AG04450 (cell line): ENCODE results near the gene PEX13. TPM values are rescaled to one million over a fixed set of nuclear protein-coding genes. Genes with fewer than 3 reads are reported as not detected.

ENCODE experiments used
- CTCF ChIA-PET: fragments of 300-600, 350-600 bp; formaldehyde crosslinking; extraction: SDS; loops from one replicate; lab custom pipeline; 2022; ENCODE audit warnings: antibody characterized with exemption, inconsistent platforms; lab: Charles Lee
- POLR2A ChIA-PET: fragments of 350-600 bp; formaldehyde crosslinking; extraction: SDS; loops from one replicate; lab custom pipeline; 2021; ENCODE audit warnings: antibody characterized with exemption, inconsistent platforms; lab: Yijun Ruan, JAX
- DNase-seq: peaks from one replicate; pipeline ENCODE4 v3.0.0-alpha.2; 2011; ENCODE audit warnings: low read depth, low spot score
- H3K27ac ChIP-seq: one replicate; pipeline ENCODE4 v1.5.1; 2012; ENCODE audit warnings: low read depth, low read length, control low read depth
- H3K27me3 ChIP-seq: one replicate; pipeline ENCODE4 v1.6.0; 2012; ENCODE audit warnings: low read length; ENCODE audit not compliant: control insufficient read depth, insufficient read depth
- H3K4me3 ChIP-seq: 2 replicates; pipeline ENCODE4 v1.5.1; 2011; ENCODE audit warnings: mild to moderate bottlenecking, low read depth, low read length, control low read depth
- H3K9me3 ChIP-seq: 2 replicates; pipeline ENCODE4 v1.5.1; 2012; ENCODE audit warnings: low read length; ENCODE audit not compliant: control insufficient read depth, insufficient read depth
- CTCF ChIP-seq: IDR thresholded peaks from 2 replicates; pipeline ENCODE4 v1.5.1; 2011; ENCODE audit warnings: low read depth, low read length, control low read depth, inconsistent platforms
- polyA minus RNA-seq: library from RNA; depleted of rRNA, polyadenylated mRNA; stranded (reverse); fragments of >200 nt; gene quantifications from 2 replicates; pipeline ENCODE4 v1.2.3, GENCODE V29; 2011; rRNA and poly(A)+ RNA removed
- polyA plus RNA-seq: library from polyadenylated mRNA; depleted of rRNA; stranded (reverse); fragments of >200 nt; gene quantifications from 2 replicates; pipeline ENCODE4 v1.2.3, GENCODE V29; 2011; rRNA removed

PEX13 gene
- polyA plus RNA-seq (23.7 and 27.8 TPM in 2 replicates), polyA minus RNA-seq (20.5 and 34.4 TPM in 2 replicates)

DNA sequence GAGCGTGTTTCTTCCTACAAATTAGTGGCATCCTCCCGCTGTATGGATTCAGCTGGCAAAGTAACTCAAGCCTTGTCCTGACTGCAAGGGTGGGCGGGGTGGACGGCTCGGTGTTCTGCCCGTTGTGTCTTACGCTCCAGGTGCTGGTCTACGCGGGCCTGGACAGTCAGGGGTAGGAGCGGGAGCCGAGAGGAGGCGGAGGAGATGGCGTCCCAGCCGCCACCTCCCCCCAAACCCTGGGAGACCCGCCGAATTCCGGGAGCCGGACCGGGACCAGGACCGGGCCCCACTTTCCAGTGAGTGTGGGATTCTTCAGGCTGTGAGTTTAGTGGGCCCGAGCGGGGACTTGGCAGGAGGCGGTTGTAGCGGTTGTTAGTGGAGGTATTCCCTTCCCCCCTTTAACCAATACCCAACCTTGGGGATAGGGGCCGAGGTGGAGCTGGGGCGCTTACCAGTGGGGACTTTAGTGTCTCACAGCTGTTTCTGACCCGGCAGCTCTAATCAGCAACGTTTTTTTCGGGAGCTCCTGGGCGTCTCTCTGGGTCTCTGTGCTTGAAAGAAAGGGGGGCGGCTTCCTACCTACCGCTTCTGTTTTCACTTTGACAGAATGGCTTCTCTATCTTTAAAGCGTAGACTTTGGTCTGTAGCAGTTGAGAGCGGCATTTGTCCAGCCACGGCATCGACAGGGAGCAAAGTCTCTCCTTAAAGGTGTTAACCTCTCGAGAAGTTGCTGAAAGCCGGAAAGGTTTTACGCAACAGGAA is at the start of gene PEX13, which contains the start of gene PUS10:
Gene PEX13 (plus strand): TSS at position 165 of the 762 bp plus-strand sequence. CDS start 40 bp downstream, at position 205.
Gene PUS10 (minus strand): TSS at position 700 of the 762 bp plus-strand sequence. CDS start 6,365 bp downstream, outside the sequence.
- H3K27me3 ChIP-seq, result no peaks in the 10 kb centered on the region
- peaks cover 6% of the 10 kb centered on the region for H3K9me3 ChIP-seq
- peak within 1 kb of the TSS; percentile 81 for H3K27ac ChIP-seq
- POLR2A ChIA-PET, result interaction anchor here (0.7 to 0.9 kb wide), 2 partner anchors 10 to 234 kb away, joined by 3 read pairs; no protein-coding TSS in a partner anchor
- CTCF ChIA-PET, result no interaction called here
- peak within 1 kb of the TSS; percentile 73 for H3K4me3 ChIP-seq
- peak; percentile 26 for DNase-seq
- no peak for TF ChIP-seq CTCF

GRCh38 chr2:60972889-60973656 is 44.4 kb upstream of the PEX13 start:
- CTCF ChIA-PET, result no interaction called here
- no peak overlapping the region for H3K27ac ChIP-seq
- H3K9me3 ChIP-seq, result peaks cover 5% of the 10 kb centered on the region; the same call in 1 of the 2 replicates
- no peak overlapping the region for H3K4me3 ChIP-seq
- POLR2A ChIA-PET, result no interaction called here
- DNase-seq, result no peak
- no peak for TF ChIP-seq CTCF
- H3K27me3 ChIP-seq, result no peaks in the 10 kb centered on the region

- no peaks in the 10 kb centered on the region for H3K27me3 ChIP-seq
- no peak overlapping the region for H3K4me3 ChIP-seq
- H3K27ac ChIP-seq, result no peak overlapping the region
- H3K9me3 ChIP-seq, result peaks cover 5% of the 10 kb centered on the region; the same call in 1 of the 2 replicates
- DNase-seq, result no peak
- ChIA-PET CTCF (interaction anchor here (1.3 kb wide), 1 partner anchor 26 kb away, joined by 3 read pairs; no protein-coding TSS in a partner anchor), POLR2A (interaction anchor here (0.6 kb wide), 1 partner anchor 170 kb away, joined by 5 read pairs; no protein-coding TSS in a partner anchor)
- no peak for TF ChIP-seq CTCF
Observed at GRCh38 chr2:60973705-60974104, 43.8 kb upstream of the PEX13 start.

DNA sequence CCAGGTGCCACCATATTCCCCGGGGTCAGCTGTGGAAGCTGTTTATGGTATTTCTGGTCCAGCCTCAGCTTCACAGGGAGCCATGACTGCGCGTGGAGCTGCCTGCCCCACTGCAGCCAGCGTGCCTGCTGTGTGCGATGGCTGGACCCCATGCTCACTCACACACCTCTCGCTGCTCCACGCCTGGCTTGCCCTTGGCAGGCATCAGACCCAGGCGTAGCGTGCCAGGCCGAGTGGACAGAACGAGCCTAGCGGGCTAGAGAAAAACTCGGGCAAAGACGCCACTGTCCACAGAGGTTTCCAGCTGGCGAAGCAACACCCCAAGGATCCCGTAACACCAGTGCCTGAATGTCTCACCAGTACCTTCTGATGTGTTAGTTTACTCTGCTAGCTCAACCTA is 42.9 kb upstream of the PEX13 start:
- ChIA-PET CTCF (interaction anchor here (0.6 to 1.3 kb wide), 2 partner anchors 25 to 203 kb away, joined by 3 to 6 read pairs; no protein-coding TSS in a partner anchor), POLR2A (no interaction called here)

More for the DNA sequence above, 42.9 kb upstream of the PEX13 start:
- Histone ChIP-seq H3K27ac (no peak overlapping the region), H3K9me3 (peaks cover 5% of the 10 kb centered on the region; the same call in 1 of the 2 replicates), H3K27me3 (no peaks in the 10 kb centered on the region), H3K4me3 (no peak overlapping the region)
- no peak for TF ChIP-seq CTCF
- DNase-seq, result no peak
